Measurements from ENCODE around the gene CCDC92B.
A peak's percentile ranks its signal among the peaks of the same experiment; 100 is the strongest.

The CCDC92B gene

DNA sequence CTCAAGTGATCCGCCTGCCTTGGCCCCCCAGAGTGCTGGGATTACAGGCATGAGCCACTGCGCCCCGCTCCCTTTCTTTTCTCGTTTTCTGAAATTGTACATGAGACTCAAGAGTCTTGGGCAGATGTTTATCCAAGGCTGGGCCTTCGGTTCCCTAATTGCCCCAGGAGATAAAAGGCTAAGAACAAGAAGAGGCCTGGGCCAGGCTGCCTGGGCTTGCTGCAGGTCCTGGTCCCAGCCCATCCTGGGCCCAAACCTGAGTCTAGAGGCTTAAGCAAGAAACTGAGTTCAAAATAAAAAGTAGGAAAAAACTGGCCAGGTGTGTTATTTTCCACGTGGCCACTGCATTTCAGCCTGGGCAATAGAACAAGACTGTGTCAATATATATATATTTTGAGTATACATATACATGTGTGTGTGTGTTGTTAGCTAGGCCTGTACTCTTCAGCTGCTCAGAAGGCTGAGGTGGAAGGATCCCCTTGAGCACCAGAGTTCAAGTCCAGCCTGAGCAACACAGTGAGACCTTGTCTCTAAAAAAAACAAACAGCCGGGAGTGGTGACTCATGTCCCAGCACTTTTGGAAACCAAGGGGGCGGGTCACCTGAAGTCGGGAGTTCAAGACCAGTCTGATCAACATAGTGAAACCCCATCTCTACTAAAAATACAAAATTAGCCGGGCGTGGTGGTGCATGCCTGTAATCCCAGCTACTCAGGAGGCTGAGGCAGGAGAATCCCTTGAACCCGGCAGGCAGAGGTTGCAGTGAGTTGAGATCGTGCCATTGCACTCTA lies 31.1 kb downstream of the CCDC92B start:
- no peak for DNase-seq

DNA sequence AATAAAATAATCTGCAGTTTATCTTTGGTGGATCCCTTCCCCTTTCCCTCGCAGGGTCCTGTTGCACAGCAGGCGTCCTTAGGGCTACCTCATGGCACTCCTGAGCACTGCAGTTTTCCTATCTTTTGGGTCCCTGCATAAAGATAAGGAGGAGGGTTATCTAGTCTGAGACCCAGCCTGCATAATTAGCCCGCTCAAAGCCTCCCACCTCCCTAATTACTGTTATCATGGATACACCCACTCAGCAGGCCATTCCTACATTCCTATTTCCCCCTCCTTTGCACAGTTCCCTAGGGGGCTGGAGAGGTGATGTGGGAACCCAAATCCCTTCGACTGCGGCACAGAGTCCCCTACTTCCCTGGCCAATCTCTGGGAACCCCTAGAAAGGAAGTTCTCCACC lies 32.8 kb downstream of the CCDC92B start:
- no peak for DNase-seq

DNA sequence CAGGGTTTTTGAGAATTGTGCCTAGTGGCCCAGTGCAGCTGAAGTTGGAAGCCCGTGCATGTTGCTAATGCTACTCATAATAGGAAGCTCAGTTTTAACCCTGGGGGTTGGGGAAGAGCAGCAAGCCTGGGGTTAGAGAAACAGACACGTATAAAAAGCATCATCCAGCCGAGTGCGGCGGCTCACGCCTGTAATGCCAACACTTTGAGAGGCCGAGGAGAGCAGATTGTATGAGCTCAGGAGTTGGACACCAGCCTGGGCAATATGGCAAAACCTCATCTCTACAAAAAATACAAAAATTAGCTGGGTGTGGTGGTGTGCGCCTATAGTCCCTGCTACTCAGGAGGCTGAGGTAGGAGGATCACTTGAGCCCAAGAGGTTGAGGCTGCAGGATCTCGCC lies 35.6 kb downstream of the CCDC92B start:
- no peak for DNase-seq

DNA sequence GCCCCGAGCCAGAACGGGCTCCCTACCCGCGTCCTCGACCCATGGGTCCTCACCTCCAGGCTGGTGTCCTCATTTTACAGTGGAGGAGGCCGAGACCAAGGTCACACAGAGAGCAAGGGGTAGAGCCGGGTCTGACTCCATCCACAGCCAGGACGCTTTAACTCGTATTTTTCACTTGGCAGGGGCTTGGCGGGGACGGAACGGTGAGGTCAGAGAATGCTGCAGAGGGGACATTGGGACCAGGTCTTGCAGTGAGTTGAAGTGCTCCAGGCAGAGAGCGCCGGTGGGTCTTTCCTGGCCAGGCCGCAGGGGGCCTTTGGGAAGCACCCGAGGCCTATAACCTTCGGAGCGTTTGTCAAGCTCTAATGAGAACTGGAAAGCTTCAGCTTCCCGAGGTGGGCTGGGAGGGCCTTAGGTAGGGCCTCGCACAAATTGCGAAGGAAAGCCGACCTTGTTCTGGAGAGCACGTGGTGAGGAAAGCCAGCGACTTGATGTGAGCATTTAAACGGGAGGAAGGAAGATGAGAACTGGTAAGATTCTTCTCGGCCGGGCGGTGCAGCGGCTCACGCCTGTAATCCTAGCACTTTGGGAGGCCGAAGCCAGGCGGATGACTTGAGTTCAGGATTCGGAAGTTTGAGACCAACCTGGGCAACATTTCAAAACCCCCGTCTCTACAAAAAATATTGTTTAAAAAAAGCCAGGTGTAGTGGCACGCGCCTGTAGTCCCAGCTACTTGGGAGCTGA lies 37.0 kb downstream of the CCDC92B start:
- no peak for DNase-seq

DNA sequence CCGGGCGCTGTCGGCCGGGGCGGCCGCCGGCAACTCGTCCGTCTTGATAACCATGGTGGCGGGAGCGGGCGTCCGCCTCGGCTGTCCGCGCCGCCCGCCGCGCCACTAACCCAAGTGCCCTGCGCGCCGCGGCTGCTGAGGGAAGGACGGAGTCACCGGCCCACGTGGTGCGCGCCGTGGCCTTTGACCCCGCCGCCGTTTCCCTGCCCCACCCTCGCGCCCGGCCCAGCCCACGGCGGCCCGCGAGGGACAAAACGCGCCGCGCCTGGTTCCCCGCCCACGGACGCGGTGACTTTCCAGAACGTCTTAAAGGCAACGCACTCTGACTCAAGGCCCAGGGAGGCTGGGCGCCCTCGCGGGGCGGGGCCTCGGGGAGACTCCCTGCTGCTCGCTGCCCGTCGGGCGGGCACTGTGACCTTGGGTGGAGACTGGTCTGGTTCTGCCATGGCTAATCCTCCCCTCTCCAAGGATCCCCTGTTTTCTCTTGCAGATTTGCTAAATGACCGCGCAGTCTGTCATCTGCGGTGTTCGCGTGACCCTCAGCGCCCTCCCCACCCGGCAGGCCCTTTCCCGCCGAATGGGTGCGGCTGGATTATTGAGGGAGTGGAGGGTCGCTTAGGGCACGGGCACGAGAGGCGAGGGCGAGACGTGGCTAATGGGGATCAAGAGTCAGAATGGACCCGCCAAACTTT lies 37.7 kb downstream of the CCDC92B start, which contains the start of gene CLUH:
Gene CLUH, minus strand, starts transcription at position 157 of the 692 bp plus-strand sequence. Its CDS starts 103 bp downstream, at position 54.
- DNase-seq, result peak; percentile 96

DNA sequence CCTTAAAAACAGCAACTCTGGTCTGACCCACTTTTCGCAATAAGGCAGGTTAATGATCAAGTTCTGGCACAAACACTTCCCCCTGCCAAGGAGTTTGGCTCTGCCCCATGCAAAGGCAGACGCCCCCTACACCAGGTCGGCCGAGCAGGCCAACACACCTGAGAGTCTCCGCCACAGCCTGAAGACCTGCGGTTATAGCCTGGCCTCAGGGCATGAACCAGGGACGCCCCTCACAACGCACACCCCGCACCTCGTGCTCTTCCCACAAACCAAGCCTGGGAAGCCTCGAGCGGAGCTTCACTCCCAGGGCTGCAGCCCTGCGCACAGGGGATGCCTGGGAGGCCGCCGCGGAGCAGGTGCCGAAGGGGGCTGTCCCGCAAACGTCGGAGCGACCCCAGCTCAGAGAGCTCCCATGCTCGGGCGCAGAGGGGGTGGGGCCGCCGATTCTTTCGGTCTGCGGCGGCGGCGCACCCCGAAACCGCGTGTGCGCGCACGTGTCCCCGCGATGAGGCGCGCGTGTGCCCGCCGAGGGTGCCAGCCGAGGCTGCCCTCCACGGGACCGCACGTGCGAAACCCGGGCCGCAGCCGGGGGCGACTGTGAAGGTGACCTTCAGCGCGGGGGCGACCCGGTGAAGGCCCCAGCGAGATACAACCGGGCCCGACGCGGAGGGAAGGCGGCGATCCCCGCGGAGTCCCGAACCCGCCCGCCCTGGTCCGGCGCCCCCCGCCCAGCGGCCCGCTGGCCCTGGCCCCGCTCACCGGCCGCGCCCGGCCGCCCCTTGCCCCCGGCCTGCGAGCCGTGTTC lies 38.4 kb downstream of the CCDC92B start:
- DNase-seq, result peak; percentile 32

DNA sequence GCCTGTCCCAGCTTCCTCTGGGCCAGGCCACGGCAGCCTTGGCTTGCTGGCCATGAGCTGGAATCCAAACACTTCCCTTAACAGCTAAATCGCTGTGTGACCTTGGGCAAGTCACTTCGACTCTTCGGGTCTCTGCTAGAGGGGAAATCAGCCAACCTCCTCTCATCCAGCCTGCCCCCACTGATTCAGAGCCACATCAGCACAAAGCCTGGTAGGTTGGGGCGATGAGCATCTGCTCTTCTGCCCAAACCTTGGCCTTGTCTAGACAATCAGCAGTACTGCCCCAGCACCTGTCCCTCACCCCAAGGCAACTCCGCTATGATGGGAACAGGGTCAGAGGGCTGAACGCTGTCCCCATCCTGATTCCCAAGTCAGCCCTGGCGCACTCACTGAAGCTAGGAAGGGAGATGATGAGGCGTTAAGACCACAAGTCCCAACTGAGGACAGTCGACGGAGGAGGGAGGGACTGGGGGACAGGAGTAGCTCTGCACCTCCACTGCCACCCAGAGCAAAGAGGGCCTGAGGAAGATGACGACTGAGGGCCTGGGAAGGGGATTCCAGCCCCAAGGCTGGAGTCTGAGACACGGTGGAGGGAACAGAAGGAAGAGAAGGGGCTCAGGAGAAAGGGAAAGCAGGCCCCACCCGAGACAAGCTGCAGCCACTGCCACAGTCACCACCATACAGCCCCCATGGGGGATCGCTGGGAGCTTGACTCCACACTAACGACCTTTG lies 39.2 kb downstream of the CCDC92B start:
- no peak for DNase-seq

DNA sequence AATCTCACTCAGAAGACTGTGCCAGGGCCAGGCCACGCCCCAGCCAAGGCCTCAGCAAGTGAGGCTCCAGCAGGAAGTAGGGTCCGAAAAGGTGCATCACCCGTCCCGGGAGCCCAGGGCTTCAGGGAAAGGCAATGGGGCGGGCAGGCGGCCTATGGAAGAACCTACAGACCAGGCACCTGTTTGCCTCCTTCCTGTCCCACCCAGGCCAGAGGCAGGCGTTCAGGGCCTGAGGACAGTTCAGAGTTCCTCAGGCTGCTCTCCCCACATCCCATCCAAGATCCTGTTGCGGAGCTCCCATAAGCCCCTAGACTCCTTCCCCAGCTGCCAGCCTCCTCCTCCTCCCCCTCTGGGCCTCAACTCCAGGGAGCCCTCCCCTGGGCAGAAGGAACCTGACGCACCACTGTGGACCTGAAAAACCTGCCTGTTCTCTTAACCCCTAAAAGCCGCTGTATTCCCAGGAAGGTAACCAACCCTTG lies 40.2 kb downstream of the CCDC92B start:
- no peak for DNase-seq

DNA sequence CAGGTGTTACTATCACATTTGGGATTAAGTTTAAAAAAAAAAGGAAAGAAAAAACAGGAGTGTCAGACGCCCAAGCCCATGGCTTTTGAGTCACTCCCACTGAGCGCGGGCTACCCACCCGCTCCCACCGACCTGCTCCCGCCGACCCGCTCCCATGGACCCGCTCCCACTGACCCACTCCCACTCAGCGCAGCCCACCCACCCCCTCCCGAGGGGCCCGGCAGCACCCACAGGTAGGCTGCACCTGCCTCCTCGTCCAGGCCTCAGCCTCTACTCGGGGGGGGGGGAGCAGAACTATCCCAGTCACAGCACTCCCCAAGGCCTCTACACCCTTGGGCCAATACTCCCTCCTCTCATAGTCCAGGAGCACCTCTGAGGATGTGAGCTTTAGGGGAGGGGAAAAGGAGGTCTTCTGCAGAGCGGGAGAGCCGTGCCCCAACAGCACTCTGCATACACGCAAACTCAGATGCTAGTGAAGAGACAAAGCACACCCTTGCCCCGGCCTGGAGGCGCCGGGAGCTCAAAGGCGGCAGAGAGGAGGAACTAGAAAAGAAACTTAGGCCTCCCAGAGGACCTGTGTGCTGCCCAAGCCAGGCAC lies 40.8 kb downstream of the CCDC92B start:
- DNase-seq, result no peak

DNA sequence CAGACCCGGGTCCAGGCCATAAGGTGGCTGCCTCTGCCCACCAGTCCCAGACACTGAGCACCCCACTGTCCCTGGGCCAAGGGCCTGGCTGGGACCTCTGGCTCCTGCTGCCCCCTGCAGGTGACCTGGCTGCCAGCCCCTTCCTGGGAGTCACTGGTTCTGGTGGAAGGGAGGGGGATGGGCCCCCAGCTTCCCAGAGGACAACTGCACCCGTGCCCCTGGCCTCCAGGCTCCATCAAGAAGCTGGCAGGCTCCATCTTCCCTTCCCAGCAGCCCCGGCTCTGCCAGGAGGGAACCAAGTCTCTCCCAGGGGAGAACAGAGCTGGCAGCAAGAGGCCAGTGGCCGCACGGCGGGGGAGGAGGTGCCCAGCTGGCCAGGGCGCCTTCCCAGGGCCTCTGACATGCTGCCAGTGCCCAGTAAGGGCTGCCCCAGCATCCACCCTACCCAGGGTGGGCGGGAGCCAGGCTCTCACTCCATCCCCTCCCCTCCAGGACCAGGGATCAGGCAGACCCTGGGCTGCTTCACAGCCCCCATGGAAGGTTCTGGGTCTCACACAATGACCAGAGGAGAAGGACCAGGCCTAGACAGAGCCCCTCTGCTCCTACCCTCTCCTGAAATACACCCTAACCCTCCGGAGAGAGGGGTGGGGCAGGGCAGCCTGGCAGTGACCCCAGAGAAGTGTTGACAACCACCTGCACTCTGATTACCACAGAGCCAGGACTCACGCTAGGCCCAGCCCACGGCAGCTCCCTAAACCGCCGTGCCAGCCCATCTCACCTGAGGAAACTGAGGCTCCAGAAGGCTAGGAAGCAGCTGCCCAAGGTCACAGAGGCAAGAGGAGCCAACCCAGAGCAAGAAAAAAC lies 41.5 kb downstream of the CCDC92B start:
- no peak for DNase-seq

DNA sequence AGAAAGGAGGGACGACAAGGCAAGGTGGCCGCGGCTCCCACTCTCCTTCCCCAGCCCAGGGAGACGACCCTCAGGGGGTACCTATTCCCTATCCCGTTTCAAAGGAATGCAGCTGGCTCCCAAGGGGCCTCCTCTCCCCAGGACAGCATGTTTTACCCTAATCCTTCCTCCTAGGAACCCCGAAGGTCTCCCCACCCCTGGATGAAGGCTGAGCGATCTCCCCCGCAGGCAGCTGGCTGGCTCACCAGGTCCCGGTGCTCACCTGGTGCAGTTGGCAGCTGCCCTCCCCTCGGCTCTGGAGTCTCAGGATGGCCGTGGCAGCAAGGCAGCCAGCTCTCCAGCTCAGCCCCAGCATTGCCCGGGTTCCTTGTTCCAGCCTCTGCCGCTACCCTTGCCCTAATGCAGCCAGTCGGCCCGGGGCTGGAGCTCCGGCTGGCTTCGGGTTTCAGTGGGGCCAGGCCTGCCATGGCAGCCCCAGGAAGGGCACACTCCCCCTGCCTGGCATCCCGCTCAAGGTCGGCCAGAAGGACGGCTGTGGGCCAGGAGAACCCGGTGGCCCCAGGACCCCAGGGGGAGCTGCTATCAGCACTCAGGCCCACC lies 42.4 kb downstream of the CCDC92B start:
- no peak for DNase-seq

DNA sequence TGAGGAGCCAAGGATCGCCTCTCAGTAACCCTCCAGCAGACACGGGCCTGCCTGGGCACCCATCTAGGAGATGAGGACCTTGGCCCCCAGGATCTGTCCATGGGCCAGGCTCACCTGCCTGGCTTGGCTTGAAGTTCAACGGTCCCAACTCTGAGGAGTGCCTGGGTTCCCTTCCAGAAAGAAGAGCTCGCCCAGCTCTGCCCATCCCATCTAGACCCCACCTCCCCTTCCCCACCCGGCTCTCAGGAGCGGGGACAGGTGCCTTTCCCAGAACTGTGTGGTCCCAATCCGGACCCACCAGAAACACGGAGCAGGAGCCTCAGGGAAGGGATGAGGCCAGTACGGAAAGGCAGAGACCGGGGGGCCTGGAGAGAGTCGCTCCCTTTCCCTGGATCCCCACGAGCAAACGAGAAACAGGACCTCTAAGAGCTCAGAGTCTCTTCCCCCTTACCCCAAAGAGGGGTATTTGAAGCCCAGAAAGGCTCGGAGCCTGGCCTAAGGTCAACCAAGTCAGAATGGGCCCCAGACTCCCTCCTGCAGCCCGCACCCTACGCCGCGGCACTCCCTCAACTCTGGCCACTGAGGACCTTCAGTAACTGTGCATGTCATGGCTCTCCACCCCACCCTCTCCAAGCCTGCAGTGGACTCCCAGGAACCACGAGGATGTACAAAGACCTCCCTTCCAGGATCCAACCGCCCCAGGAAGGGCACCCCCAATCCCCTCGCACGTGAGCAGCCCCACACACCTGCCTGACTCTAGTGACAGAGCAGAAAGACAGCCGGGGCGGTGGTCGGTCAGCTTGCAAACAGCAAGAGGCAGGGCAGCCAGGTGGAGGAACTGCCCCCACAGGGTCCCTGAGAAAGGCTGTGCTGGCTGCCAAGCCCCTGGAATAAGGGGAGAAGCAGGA lies 43.3 kb downstream of the CCDC92B start:
- no peak for DNase-seq

DNA sequence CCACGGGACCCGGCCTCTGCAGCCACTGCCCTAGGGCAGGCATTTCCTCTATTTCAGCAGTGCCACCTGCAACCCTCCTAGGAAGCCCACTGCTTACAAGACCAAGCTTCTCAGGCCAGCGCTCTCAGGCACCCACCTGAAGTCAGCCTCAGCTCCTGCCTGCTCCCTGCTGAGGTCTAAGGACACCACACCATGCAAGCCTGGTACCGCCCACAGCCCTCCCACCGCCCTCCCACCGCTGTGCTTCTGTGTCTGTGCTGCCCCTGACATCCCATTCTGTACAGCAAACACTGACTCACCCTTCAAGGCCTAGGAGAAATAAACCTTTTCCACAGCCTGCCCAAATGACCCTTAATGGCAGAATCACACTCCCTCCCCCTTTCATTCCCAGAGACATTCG lies 44.2 kb downstream of the CCDC92B start:
- no peak for DNase-seq

DNA sequence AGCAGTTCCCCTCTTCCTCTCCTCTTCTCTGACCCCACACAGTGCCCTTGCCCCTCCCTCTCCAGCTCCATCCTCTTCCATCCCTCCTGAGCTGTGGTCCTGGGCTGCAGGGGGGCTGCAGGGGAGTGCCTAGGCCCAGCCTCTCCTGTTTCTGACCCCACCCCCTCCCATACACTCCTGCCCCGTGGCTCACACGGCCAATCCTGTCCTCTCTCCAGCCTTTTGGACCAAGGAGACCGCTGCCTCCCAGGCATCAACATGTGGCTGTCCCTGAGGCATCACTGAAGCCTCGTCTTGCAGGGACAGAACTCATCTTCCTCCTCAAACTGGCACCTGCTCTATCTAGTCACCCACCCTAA lies 44.6 kb downstream of the CCDC92B start:
- DNase-seq, result no peak

DNA sequence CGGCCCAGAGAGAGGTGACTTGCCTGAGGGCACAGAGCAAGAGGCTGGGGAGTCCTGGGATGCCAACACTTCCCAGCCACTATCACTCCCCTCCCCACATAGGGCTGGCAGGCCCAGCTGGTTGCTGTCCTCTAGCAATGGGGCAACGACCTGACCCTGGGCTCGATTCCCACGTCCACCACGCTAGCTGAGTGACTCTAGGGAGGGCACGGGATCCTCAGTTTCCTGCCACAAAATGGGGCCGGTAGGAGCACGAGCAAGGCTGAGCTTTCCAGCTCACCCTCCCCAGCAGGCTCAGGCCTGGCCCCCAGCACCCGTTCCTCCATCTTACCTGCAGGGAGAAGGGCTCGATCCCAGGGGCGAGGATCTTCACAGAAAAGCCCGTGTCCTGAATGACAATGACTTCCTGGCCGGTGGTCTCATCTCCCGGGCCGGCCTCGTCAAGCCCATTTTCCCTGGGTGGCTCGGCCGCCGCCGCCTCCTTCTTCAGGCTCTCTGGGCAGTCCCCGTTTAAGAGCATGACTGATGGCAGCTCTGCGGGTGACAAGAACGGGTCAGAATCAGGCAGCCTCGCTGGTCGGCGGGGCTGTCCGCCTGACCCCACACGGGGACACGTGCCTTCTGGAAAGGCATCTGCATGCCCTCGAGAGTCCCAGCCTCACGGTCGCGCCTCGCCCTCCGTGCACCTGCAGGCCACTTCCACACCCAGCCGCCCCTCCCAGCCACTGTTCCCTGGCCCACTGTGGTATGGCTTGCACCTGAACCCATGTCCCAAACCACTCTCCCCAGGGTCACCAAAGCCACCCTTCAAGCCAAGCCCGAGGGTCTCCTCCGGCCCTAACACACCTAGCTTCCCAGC lies 45.2 kb downstream of the CCDC92B start:
- DNase-seq, result no peak

DNA sequence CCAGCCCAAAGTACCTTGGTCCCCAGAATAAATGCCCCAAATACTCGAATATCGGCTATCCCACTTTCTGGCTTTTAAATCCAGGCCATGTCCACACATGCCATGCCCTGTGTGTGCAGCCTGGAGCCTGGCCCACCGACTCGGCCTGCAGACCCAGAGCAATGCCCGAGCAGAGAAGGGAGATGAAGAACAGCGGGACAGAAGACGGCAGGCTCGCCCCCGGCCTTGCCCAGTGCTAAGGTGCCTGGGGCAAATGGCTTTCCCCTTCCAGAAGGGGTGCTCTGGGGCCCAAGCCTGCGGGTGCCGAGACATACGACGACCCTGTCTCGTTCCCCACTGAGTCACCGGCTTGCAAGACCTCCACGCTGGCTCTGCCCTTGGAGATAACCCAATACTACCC lies 45.8 kb downstream of the CCDC92B start:
- no peak for DNase-seq

DNA sequence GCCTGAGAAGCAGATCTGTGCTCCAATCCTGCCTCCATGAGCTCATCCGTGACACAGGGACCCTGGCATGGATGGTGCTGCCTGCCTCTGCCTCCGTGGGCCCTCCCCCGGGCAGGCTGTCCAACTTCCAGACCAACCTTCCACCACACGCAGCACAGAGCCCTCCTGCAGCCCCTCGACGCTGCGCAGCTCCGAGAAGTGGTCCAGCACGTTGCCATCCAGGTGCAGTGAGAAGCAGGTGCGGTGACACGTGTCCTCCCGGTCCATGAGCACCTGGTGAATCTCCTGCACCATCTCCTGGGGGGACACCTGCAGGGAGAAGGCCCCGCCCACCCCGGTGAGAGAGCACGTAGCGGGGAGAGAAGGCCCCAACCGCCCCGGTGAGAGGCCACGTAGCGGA lies 46.3 kb downstream of the CCDC92B start:
- DNase-seq, result no peak

Measured in CD4-positive, alpha-beta T cell treated with Interleukin-17A for 1 hour (primary cell).